Ishikawa (cell line): Measurements from ENCODE around the gene BMPR1B.

Source experiments
- CEBPB ChIP-seq: IDR thresholded peaks from 2 replicates; pipeline ENCODE4 v1.6.1; 2012
- CREB1 ChIP-seq: IDR thresholded peaks from 2 replicates; pipeline ENCODE4 v1.6.1; 2012; ENCODE audit warnings: low read depth
- EGR1 ChIP-seq: IDR thresholded peaks from 2 replicates; pipeline ENCODE4 v1.6.1; 2012
- EP300 ChIP-seq: IDR thresholded peaks from 2 replicates; pipeline ENCODE4 v1.6.1; 2012; ENCODE audit warnings: borderline replicate concordance
- FOXM1 ChIP-seq: IDR thresholded peaks from 2 replicates; pipeline ENCODE4 v1.6.1; 2012; ENCODE audit warnings: low read depth, borderline replicate concordance
- MAX ChIP-seq: IDR thresholded peaks from 2 replicates; pipeline ENCODE4 v1.6.1; 2012
- NFIC ChIP-seq: IDR thresholded peaks from 2 replicates; pipeline ENCODE4 v1.6.1; 2012
- RAD21 ChIP-seq: IDR thresholded peaks from 2 replicates; pipeline ENCODE4 v1.6.1; 2012; ENCODE audit warnings: low read depth
- REST ChIP-seq: IDR thresholded peaks from 2 replicates; pipeline ENCODE4 v1.6.1; 2012; ENCODE audit warnings: low read depth, mild to moderate bottlenecking
- TAF1 ChIP-seq: IDR thresholded peaks from 2 replicates; pipeline ENCODE4 v1.6.1; 2012; ENCODE audit warnings: low read depth, mild to moderate bottlenecking
- TCF12 ChIP-seq: IDR thresholded peaks from 2 replicates; pipeline ENCODE4 v1.6.1; 2012; ENCODE audit warnings: low read depth
- TEAD4 ChIP-seq: IDR thresholded peaks from 2 replicates; pipeline ENCODE4 v1.6.1; 2012
- USF1 ChIP-seq: IDR thresholded peaks from 2 replicates; pipeline ENCODE4 v1.6.1; 2012
- YY1 ChIP-seq: IDR thresholded peaks from 2 replicates; pipeline ENCODE4 v1.6.1; 2012; ENCODE audit warnings: low read depth

GRCh38 chr4:94960708-94961107 lies 203.0 kb downstream of the BMPR1B start:
- TF ChIP-seq USF1: no peak
- TF ChIP-seq NFIC: no peak
- TF ChIP-seq TAF1: no peak
- TF ChIP-seq REST: no peak
- TF ChIP-seq YY1: no peak
- TF ChIP-seq CEBPB: no peak
- TF ChIP-seq EP300: no peak
- no peak for TF ChIP-seq EGR1
- TF ChIP-seq FOXM1: no peak
- TF ChIP-seq CREB1: no peak
- no peak for TF ChIP-seq RAD21
- TF ChIP-seq MAX: no peak
- no peak for TF ChIP-seq TEAD4
- TF ChIP-seq TCF12: no peak
